ENCODE data around the gene SS18L1. TPM values are rescaled to one million over a fixed set of nuclear protein-coding genes. Genes with fewer than 3 reads are reported as not detected.

SS18L1 gene
- polyA plus RNA-seq, 1 of the 3 experiments (the other 2 are of a cell fraction) = 10.7 TPM

- no peak overlapping the region for H3K4me3 ChIP-seq (ENCODE audit: low read depth in 2 of 2, low read length in 1 of 2)
- ChIA-PET CTCF (interaction anchor here (1.0 to 11.1 kb wide), 3 partner anchors 12 to 129 kb away, joined by 3 to 130 read pairs (median 18); no protein-coding TSS in a partner anchor), POLR2A (interaction anchor here (0.7 kb wide), 1 partner anchor 18 kb away, joined by 3 read pairs; no protein-coding TSS in a partner anchor)
- H3K27ac ChIP-seq (ENCODE audit: low read depth in 2 of 2, low read length in 1 of 2) = no peak overlapping the region
- no peaks in the 10 kb centered on the region for H3K9me3 ChIP-seq
- no peak for DNase-seq
- H3K36me3 ChIP-seq (replicated peaks in 1 of 2; ENCODE audit: control insufficient read depth in 1 of 2, insufficient read depth in 2 of 2, low read length in 1 of 2) = peaks cover 57 to 61% of the 10 kb centered on the region in 2 experiments
- H3K9ac ChIP-seq = no peak overlapping the region
- H3K79me2 ChIP-seq (ENCODE audit: insufficient read depth) = peaks cover 52% of the 10 kb centered on the region
- no peaks in the 10 kb centered on the region for H3K9me2 ChIP-seq
- H3K27me3 ChIP-seq (ENCODE audit: insufficient read depth) = no peaks in the 10 kb centered on the region
- H3K4me2 ChIP-seq = no peak overlapping the region
- H2AFZ ChIP-seq (ENCODE audit: low read depth) = no peak overlapping the region
- 94% methylated on average over 10 of the region's 10 CpGs for WGBS (ENCODE audit: low lambda C conversion rate)
- H3F3A ChIP-seq (replicated peaks; ENCODE audit: insufficient read depth) = peaks cover 35% of the 10 kb centered on the region
- H3K4me1 ChIP-seq (ENCODE audit: control insufficient read depth in 1 of 2, insufficient read depth in 2 of 2, low read depth in 1 of 2, low read length in 1 of 2) = peaks cover 5 to 14% of the 10 kb centered on the region in 2 experiments; a peak in 3 of 4 replicates
- TF ChIP-seq EZH2phosphoT487 (IDR thresholded peaks at IDR 0.05; ENCODE audit: borderline replicate concordance, low read depth) (no peak), GATA2 (CRISPR knock-in tag; IDR thresholded peaks at IDR 0.05) (no peak), FOSL2 (IDR thresholded peaks at IDR 0.05; ENCODE audit: borderline replicate concordance, low read depth) (no peak), JUND (IDR thresholded peaks at IDR 0.05) (no peak), IRF3 (IDR thresholded peaks at IDR 0.05; ENCODE audit: low read depth, low read length) (no peak), SIN3A (IDR thresholded peaks at IDR 0.05; ENCODE audit: borderline replicate concordance, low read depth, low read length) (no peak), YY1 (IDR thresholded peaks at IDR 0.05; ENCODE audit: low read depth) (no peak), RCOR1 (IDR thresholded peaks at IDR 0.05; ENCODE audit: low read length) (no peak), RFX5 (IDR thresholded peaks at IDR 0.05; ENCODE audit: low read length) (no peak), MEF2A (IDR thresholded peaks at IDR 0.05; ENCODE audit: borderline replicate concordance, low read depth) (no peak)
- H4K20me1 ChIP-seq (ENCODE audit: insufficient read depth) = peaks cover 79% of the 10 kb centered on the region
These were observed 4.7 kb upstream of the SS18L1 start for GRCh38 chr20:62138912-62139311.

GRCh38 chr20:62139636-62140035 is 3.9 kb upstream of the SS18L1 start:
- ChIA-PET CTCF (interaction anchor here (1.0 to 11.1 kb wide), 2 partner anchors 79 to 129 kb away, joined by 3 to 130 read pairs; no protein-coding TSS in a partner anchor), POLR2A (no interaction called here)
- H3K9me2 ChIP-seq = no peaks in the 10 kb centered on the region
- peaks cover 31% of the 10 kb centered on the region for H3F3A ChIP-seq (replicated peaks; ENCODE audit: insufficient read depth)
- H3K36me3 ChIP-seq (replicated peaks in 1 of 2; ENCODE audit: control insufficient read depth in 1 of 2, insufficient read depth in 2 of 2, low read length in 1 of 2) = peaks cover 55 to 57% of the 10 kb centered on the region in 2 experiments
- no peak for DNase-seq
- H3K4me1 ChIP-seq (ENCODE audit: control insufficient read depth in 1 of 2, insufficient read depth in 2 of 2, low read depth in 1 of 2, low read length in 1 of 2) = peaks cover 5 to 16% of the 10 kb centered on the region in 2 experiments; a peak in 3 of 4 replicates
- peaks cover 81% of the 10 kb centered on the region for H4K20me1 ChIP-seq (ENCODE audit: insufficient read depth)
- no peaks in the 10 kb centered on the region for H3K27me3 ChIP-seq (ENCODE audit: insufficient read depth)
- no peak overlapping the region for H3K4me2 ChIP-seq
- H3K9me3 ChIP-seq = no peaks in the 10 kb centered on the region
- H3K4me3 ChIP-seq (ENCODE audit: low read depth in 2 of 2, low read length in 1 of 2) = no peak overlapping the region
- H2AFZ ChIP-seq (ENCODE audit: low read depth) = no peak overlapping the region
- H3K9ac ChIP-seq = no peak overlapping the region
- peaks cover 59% of the 10 kb centered on the region for H3K79me2 ChIP-seq (ENCODE audit: insufficient read depth)
- H3K27ac ChIP-seq (ENCODE audit: low read depth in 2 of 2, low read length in 1 of 2) = no peak overlapping the region; a peak in 1 of 4 replicates
- no peak for TF ChIP-seq NFIC (IDR thresholded peaks at IDR 0.05; ENCODE audit: borderline replicate concordance)
- TF ChIP-seq FOXJ3 (CRISPR knock-in tag; IDR thresholded peaks at IDR 0.05) = no peak
- TF ChIP-seq ZBTB33 (IDR thresholded peaks at IDR 0.05; ENCODE audit: borderline replicate concordance, low read depth) = no peak
- TF ChIP-seq USF1 (IDR thresholded peaks at IDR 0.05; ENCODE audit: borderline replicate concordance, low read depth) = no peak
- no peak for TF ChIP-seq POLR2AphosphoS5 (IDR thresholded peaks at IDR 0.05; ENCODE audit: low read depth, low read length)
- TF ChIP-seq EP300 (IDR thresholded peaks at IDR 0.05; ENCODE audit: borderline replicate concordance in 1 of 2, low read depth in 1 of 2, low read length in 1 of 2) = no peak
- TF ChIP-seq TEAD4 (IDR thresholded peaks at IDR 0.05; ENCODE audit: borderline replicate concordance, insufficient read depth) = no peak
- no peak for TF ChIP-seq SIN3A (IDR thresholded peaks at IDR 0.05; ENCODE audit: borderline replicate concordance, low read depth, low read length)
- no peak for TF ChIP-seq NRF1 (IDR thresholded peaks at IDR 0.05; ENCODE audit: low read depth, low read length)
- WGBS (ENCODE audit: low lambda C conversion rate) = 88% methylated on average over 9 of the region's 13 CpGs

All from SK-N-SH (cell line).